HepG2 (cell line): ENCODE measurements around the gene GATD1. TPM values are rescaled to one million over a fixed set of nuclear protein-coding genes. Genes with fewer than 3 reads are reported as not detected.

Experiments
- ADNP ChIP-seq: sonication (generic); formaldehyde crosslinking; IDR thresholded peaks from 2 replicates; pipeline ENCODE4 v1.4.0; 2020; ENCODE audit warnings: missing genetic modification reagents
- CBX2 ChIP-seq, 2 experiments: fragments of 200-600 bp in 1 of 2; sonication (generic); formaldehyde crosslinking in 1 of 2; IDR thresholded peaks; 2 replicates each; pipeline versions ENCODE4 v1.7.0 to v1.8.1; 2018 to 2022; ENCODE audit warnings: low read depth in 2 of 2, low read length in 1 of 2, mild to moderate bottlenecking in 1 of 2, missing genetic modification reagents in 1 of 2
- DMAP1 ChIP-seq: IDR thresholded peaks from 2 replicates; pipeline ENCODE4 v1.6.1; 2016
- HNRNPLL ChIP-seq: fragments of 200-400 bp; formaldehyde crosslinking; IDR thresholded peaks from 2 replicates; pipeline ENCODE4 v1.6.1; 2017; ENCODE audit warnings: mild to moderate bottlenecking, low read depth, low read length; ENCODE audit not compliant: poor library complexity, severe bottlenecking
- MIXL1 ChIP-seq: IDR thresholded peaks from 2 replicates; pipeline ENCODE4 v1.6.1; 2016
- NCOA5 ChIP-seq: sonication (generic); formaldehyde crosslinking; IDR thresholded peaks from 2 replicates; pipeline ENCODE4 v1.4.0; 2020; ENCODE audit warnings: missing genetic modification reagents
- PHF5A ChIP-seq: IDR thresholded peaks from one replicate; pipeline ENCODE4 v1.6.1; 2018; ENCODE audit warnings: low read depth, missing genetic modification reagents; ENCODE audit not compliant: unreplicated experiment
- SIX1 ChIP-seq: sonication (generic); formaldehyde crosslinking; IDR thresholded peaks from 2 replicates; pipeline ENCODE4 v1.4.0; 2020; ENCODE audit warnings: missing genetic modification reagents, borderline replicate concordance
- YEATS4 ChIP-seq: sonication (generic); formaldehyde crosslinking; IDR thresholded peaks from 2 replicates; pipeline ENCODE4 v1.4.0; 2020; ENCODE audit warnings: missing genetic modification reagents, borderline replicate concordance
- ZNF777 ChIP-seq: sonication (generic); formaldehyde crosslinking; IDR thresholded peaks from 2 replicates; pipeline ENCODE4 v1.4.0; 2020; ENCODE audit warnings: missing genetic modification reagents
- ZNF790 ChIP-seq: sonication (generic); formaldehyde crosslinking; IDR thresholded peaks from 2 replicates; pipeline ENCODE4 v1.8.0; 2022; ENCODE audit warnings: missing genetic modification reagents, mild to moderate bottlenecking, borderline replicate concordance
- polyA plus RNA-seq, 8 experiments: library from polyadenylated mRNA; depleted of rRNA in 3 of 8; stranded (reverse) in 7 of 8; unstranded in 1 of 8; fragments of >200 nt; fragmentation: Illumina TruSeq in 4 of 8; extraction: Trizol in 4 of 8; gene quantifications; 2 replicates each; pipeline versions ENCODE4 v1.2.1 to v1.2.3, GENCODE V29; 2011 to 2016; ENCODE audit warnings: low read depth in 4 of 8, missing spikeins in 1 of 8, mixed read lengths in 1 of 8; ENCODE audit not compliant: insufficient read depth in 1 of 8
- total RNA-seq, 5 experiments: library from RNA; depleted of rRNA; stranded (reverse); fragments of >200 nt; fragmentation: Illumina TruSeq; extraction: Trizol; gene quantifications; 2 replicates each; pipeline ENCODE4 v1.2.3, GENCODE V29; 2016; ENCODE audit warnings: low read depth in 1 of 5
- TF ChIP-seq, protein P1 (sequence below), 2 experiments: sonication (generic) in 1 of 2; formaldehyde crosslinking in 1 of 2; IDR thresholded peaks; 2 replicates each; pipeline versions ENCODE4 v1.4.0 to v1.6.1; 2018 to 2020; ENCODE audit warnings: missing genetic modification reagents in 2 of 2, borderline replicate concordance in 1 of 2, low read depth in 1 of 2, mild to moderate bottlenecking in 1 of 2, missing biosample characterization in 1 of 2
- TF ChIP-seq, protein P2 (sequence below): sonication (generic); formaldehyde crosslinking; IDR thresholded peaks from 2 replicates; pipeline ENCODE4 v1.4.0; 2020; ENCODE audit warnings: mild to moderate bottlenecking, missing genetic modification reagents, borderline replicate concordance
- TF ChIP-seq, protein P3 (sequence below): sonication (generic); formaldehyde crosslinking; IDR thresholded peaks from 2 replicates; pipeline ENCODE4; 2020; ENCODE audit warnings: missing genetic modification reagents, mild to moderate bottlenecking, borderline replicate concordance
- TF ChIP-seq, protein P4 (sequence below): IDR thresholded peaks from 2 replicates; pipeline ENCODE4 v1.6.1; 2016; ENCODE audit warnings: missing genetic modification reagents, missing compliant biosample characterization
- TF ChIP-seq, protein P5 (sequence below): sonication (generic); formaldehyde crosslinking; IDR thresholded peaks from 2 replicates; pipeline ENCODE4 v1.4.0; 2020; ENCODE audit warnings: low read depth, mild to moderate bottlenecking, missing genetic modification reagents
- TF ChIP-seq, protein P6 (sequence below): sonication (generic); formaldehyde crosslinking; IDR thresholded peaks from 2 replicates; pipeline ENCODE4 v1.5.0; 2020; ENCODE audit warnings: mild to moderate bottlenecking, missing genetic modification reagents, moderate library complexity

The GATD1 gene
- total and polyA plus RNA-seq, 2 of the 13 experiments (the other 11 are each of a cell fraction or from before 2014, with no cell fraction given) = 31.3 to 60.5 TPM

DNA sequence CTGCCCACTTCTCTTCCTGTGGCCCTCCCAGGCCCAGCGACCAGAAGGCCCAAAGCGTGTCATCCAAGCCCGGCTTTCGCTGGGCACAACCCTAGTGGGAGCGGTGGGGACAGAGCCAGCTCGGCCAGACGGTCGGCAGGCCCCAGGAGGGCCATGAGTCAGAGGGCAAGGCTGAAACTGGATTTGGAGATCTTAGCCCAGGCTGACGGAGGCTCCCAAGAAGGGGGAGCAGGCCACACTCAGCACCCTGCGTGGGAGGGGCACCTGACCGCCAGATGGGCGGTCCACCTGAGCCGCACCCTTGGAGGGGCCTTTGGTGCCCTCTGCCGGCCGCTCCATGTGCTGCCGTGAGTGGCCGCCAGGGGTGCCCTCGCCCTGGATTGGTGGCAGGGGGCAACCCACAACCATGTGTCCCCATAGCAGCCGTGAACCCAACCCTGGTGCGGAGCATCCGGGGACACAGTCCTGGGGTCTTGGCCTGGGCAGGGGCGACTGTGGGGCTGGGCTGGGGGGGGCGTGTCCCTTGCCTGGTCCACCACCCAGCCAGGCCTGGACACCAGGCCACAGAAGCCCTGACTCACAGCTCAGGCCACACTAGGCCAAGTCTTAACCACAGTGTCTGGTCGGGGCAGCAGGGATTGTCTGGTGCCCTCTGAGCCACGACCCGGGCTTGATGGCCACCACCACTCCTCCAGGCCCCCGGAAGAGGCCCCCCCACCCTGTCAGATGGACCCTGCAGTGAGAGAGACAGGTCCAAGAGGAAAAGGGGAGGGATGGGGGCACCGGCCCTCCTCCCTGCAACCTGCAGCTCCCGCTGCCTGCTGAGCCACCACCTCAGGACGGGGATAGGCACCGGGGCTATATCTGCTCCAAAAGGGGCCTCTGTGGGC lies 49.2 kb downstream of the GATD1 start (continued):
- TF ChIP-seq, protein P1, sequence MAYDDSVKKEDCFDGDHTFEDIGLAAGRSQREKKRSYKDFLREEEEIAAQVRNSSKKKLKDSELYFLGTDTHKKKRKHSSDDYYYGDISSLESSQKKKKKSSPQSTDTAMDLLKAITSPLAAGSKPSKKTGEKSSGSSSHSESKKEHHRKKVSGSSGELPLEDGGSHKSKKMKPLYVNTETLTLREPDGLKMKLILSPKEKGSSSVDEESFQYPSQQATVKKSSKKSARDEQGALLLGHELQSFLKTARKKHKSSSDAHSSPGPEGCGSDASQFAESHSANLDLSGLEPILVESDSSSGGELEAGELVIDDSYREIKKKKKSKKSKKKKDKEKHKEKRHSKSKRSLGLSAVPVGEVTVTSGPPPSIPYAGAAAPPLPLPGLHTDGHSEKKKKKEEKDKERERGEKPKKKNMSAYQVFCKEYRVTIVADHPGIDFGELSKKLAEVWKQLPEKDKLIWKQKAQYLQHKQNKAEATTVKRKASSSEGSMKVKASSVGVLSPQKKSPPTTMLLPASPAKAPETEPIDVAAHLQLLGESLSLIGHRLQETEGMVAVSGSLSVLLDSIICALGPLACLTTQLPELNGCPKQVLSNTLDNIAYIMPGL (CRISPR knock-in tag; IDR thresholded peaks at IDR 0.05; ENCODE audit: borderline replicate concordance in 1 of 2, low read depth in 1 of 2) = peak; percentile 89 to 94
- peak; percentile 45; the same call in 1 of the 2 replicates for TF ChIP-seq DMAP1
- TF ChIP-seq, protein P2, sequence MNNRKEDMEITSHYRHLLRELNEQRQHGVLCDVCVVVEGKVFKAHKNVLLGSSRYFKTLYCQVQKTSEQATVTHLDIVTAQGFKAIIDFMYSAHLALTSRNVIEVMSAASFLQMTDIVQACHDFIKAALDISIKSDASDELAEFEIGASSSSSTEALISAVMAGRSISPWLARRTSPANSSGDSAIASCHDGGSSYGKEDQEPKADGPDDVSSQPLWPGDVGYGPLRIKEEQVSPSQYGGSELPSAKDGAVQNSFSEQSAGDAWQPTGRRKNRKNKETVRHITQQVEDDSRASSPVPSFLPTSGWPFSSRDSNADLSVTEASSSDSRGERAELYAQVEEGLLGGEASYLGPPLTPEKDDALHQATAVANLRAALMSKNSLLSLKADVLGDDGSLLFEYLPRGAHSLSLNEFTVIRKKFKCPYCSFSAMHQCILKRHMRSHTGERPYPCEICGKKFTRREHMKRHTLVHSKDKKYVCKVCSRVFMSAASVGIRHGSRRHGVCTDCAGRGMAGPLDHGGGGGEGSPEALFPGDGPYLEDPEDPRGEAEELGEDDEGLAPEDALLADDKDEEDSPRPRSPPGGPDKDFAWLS = no peak
- 0 out of 2 replicates have a peak, but pooled peaks have one; percentile 9 for TF ChIP-seq SIX1
- no peak for TF ChIP-seq CBX2 (IDR thresholded peaks at IDR 0.05; ENCODE audit: low read depth, low read length)
- no peak for TF ChIP-seq CBX2 (CRISPR knock-in tag; IDR thresholded peaks at IDR 0.05; ENCODE audit: low read depth)
- TF ChIP-seq, protein P3, sequence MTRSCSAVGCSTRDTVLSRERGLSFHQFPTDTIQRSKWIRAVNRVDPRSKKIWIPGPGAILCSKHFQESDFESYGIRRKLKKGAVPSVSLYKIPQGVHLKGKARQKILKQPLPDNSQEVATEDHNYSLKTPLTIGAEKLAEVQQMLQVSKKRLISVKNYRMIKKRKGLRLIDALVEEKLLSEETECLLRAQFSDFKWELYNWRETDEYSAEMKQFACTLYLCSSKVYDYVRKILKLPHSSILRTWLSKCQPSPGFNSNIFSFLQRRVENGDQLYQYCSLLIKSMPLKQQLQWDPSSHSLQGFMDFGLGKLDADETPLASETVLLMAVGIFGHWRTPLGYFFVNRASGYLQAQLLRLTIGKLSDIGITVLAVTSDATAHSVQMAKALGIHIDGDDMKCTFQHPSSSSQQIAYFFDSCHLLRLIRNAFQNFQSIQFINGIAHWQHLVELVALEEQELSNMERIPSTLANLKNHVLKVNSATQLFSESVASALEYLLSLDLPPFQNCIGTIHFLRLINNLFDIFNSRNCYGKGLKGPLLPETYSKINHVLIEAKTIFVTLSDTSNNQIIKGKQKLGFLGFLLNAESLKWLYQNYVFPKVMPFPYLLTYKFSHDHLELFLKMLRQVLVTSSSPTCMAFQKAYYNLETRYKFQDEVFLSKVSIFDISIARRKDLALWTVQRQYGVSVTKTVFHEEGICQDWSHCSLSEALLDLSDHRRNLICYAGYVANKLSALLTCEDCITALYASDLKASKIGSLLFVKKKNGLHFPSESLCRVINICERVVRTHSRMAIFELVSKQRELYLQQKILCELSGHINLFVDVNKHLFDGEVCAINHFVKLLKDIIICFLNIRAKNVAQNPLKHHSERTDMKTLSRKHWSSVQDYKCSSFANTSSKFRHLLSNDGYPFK = no peak
- TF ChIP-seq MIXL1 = no peak
- TF ChIP-seq PHF5A (CRISPR knock-in tag) = peak; percentile 56
- TF ChIP-seq, protein P4, sequence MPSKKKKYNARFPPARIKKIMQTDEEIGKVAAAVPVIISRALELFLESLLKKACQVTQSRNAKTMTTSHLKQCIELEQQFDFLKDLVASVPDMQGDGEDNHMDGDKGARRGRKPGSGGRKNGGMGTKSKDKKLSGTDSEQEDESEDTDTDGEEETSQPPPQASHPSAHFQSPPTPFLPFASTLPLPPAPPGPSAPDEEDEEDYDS (CRISPR knock-in tag) = peak; percentile 23; the same call in 1 of the 2 replicates
- TF ChIP-seq ADNP (CRISPR knock-in tag) = no peak
- TF ChIP-seq NCOA5 = 0 out of 2 replicates have a peak, but pooled peaks have one; percentile 52
- TF ChIP-seq YEATS4 (CRISPR knock-in tag) = peak; percentile 66; the same call in 1 of the 2 replicates
- peak; percentile 30; the same call in 1 of the 2 replicates for TF ChIP-seq ZNF777 (CRISPR knock-in tag)
- TF ChIP-seq HNRNPLL = peak; percentile 62
- TF ChIP-seq, protein P5, sequence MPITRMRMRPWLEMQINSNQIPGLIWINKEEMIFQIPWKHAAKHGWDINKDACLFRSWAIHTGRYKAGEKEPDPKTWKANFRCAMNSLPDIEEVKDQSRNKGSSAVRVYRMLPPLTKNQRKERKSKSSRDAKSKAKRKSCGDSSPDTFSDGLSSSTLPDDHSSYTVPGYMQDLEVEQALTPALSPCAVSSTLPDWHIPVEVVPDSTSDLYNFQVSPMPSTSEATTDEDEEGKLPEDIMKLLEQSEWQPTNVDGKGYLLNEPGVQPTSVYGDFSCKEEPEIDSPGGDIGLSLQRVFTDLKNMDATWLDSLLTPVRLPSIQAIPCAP (CRISPR knock-in tag) = no peak
- TF ChIP-seq, protein P6, sequence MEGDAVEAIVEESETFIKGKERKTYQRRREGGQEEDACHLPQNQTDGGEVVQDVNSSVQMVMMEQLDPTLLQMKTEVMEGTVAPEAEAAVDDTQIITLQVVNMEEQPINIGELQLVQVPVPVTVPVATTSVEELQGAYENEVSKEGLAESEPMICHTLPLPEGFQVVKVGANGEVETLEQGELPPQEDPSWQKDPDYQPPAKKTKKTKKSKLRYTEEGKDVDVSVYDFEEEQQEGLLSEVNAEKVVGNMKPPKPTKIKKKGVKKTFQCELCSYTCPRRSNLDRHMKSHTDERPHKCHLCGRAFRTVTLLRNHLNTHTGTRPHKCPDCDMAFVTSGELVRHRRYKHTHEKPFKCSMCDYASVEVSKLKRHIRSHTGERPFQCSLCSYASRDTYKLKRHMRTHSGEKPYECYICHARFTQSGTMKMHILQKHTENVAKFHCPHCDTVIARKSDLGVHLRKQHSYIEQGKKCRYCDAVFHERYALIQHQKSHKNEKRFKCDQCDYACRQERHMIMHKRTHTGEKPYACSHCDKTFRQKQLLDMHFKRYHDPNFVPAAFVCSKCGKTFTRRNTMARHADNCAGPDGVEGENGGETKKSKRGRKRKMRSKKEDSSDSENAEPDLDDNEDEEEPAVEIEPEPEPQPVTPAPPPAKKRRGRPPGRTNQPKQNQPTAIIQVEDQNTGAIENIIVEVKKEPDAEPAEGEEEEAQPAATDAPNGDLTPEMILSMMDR (CRISPR knock-in tag) = peak; percentile 99
- 0 out of 2 replicates have a peak, but pooled peaks have one; percentile 46 for TF ChIP-seq ZNF790 (CRISPR knock-in tag)
